Measurements from ENCODE around the gene CRKL.

- TF ChIP-seq CTCF (IDR thresholded peaks at IDR 0.05), result no peak
- TF ChIP-seq POLR2A (IDR thresholded peaks at IDR 0.05), result no peak
Measured at GRCh38 chr22:20906387-20906767, 10.8 kb upstream of the CRKL start.

Measured in esophagus squamous epithelium (tissue), 4 donors.